ENCODE measurements around the gene ZNF496.

ZNF496 gene

DNA sequence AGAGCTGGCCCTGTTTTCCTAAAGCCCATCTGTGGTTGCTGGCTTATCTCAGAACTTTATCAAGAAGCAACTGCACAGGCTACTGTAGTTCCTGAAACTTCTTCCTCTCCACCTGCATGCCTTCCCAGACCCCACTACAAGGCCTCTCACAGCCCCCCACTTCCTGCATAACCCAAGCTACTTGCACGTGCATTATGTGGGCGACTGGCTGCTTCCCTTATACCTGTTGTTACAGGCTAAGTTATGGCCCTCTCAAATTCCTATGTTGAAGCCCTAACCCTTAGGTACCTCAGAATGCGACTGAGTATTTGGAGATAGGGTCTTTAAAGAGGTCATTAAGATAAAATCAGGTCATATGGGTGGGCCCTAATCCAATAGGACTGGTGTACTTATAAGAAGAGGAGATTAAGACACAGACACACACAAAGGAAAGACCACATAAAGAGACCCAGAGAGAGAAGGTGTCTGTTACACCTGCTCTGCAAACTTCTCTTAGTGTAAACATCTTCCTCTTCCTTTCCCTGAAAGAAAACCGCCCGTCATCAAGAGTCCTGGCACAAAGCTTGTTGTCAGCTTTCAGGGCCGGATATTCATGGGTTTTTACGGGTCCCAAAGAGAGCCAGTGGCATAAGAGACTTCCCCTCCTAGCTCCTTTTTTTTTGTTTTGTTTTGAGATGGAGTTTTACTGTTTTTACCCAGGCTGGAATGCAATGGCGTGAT is 5.1 kb downstream of the ZNF496 start:
- no peak for DNase-seq

DNA sequence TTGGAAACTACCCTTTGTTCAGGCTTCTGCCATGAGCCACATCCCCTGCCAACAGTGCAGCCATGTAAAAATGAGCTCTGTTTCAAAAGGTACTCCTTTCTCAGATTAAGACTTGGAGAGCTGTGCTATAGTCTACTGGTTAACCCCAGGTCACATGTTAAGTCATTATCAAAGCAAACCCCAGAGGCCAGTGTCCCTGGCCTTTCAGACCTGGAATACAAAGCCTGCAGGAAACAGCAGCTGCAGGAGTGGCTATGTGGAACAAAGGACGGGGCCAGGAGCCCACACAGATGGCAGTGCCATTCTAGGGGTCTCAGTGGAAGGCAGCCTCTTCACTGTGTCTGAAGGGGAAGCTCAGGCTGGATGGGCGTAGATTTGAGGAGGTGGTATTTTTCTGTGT is 6.7 kb downstream of the ZNF496 start:
- no peak for DNase-seq

DNA sequence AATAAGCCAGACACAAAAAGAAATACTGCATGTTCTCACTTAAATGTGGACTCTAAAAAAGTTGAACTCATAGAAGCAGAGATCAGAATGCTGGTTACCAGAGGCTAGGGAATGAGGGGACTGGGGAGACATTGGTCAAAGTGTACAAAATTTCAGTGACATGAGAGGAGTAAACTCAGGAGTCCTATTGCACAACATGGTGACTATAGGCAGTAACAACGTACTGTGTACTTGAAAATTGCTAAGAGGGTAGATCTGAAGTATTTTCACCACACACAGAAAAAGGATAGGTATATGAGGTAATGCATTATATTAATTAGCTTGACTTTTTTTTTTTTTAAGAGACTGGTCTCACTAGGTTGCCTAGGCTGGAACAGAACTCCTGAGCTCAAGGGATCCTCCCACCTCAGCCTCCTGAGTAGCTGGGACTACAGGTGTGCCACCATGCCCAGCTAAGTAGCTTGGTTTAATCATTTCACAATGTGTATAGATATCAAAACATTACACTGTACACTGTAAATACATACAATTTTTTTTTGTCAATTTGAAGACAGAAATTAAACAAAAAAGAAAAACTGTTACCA is 7.4 kb downstream of the ZNF496 start:
- DNase-seq: no peak

DNA sequence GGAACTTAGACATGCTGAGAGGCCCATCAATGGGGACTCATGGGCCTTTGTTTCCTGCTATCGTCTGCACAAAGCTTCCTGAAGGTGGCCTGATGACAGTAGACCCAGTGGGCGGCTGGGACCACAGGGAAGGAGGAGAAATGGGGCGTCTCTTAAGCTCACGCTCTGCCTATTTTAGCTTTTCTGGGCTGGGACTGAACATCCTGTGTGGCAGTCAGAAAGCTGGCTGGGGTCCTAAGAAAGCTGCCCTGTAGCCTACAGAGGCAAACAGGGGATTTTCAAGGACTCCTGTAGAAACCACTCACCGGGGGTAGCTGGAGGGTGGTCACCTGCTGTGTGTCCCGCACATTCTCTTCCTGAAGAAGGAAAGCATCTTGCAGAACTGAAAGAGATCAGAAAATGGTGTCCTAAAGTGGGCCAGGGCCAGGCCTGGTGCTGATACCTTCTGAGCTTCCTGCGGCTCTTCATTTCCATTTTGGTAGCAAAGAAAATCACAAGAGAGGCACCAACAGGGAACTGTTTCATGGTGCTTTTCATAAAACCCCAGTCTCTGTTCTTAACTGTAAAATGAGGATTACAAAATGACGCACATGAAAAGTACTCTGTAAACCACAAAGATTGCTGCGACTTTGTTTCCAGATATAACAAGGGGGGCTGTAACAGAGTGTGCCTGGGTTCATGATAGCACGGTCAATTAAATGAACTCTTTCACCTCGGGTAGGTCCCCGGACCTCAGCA is 8.6 kb downstream of the ZNF496 start:
- DNase-seq: no peak

DNA sequence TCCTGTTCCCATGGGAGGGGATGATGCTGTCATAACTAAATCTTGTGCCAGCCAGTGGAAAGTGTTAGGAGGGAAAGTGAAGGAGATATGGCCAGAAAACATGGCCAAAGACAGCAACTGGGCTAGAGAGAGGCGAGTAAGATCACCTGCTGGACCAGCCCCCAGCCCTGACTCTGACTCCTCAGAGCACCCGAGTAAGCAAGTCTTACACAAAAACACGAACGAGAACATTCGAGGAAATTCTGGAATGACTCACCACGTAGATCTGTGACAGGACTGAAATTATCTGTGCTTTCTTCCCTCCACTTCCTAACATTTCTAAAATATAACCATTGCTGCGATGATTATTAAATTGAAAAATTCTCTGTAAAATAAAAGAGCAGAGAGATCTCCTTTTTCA is 9.2 kb downstream of the ZNF496 start:
- DNase-seq: no peak

DNA sequence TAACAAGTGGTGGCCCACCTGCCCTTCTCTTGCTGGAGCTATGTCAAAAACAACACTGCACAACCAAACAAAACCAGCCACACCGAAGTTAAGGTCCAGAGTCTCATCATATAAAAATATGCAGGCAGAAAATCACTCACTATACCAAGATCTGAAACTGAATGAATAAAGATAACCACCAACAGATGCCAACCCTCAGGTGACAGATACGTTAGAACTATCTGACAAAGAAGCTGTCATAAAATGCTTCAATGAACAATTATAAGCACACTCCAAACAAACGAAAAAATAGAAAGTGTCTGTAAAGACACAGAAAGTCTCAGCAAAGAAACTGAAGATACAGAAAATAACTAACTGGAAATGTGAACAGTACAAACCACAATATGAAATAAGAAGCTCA is 14.0 kb downstream of the ZNF496 start:
- no peak for DNase-seq

DNA sequence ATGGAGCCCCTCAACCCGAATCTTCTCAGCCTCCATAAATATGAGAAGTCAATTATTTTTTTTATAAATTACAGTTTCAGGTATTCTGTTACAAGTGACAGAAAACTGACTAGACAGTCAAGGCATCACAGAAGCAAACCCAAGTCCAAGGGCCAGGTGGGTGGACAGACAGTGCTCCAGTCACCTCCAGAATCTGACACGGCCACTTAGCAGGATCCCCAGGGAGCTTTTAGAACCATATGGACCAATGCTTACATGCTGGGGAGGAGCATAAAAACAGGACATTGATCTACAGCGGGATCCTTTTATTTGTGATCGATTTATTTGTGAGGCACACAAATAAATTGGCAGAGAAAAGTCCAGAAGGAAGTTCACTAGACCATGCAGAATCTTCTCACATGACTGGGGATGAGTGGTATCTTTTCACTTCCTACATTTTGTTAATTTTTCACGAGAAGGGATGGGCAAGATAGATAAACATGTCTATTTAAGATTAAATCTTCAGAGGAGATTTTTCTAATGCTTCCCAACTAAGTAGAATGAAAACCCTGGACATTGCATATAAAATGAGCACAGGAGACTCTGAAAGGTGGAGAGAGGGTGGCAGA is 15.0 kb downstream of the ZNF496 start:
- DNase-seq: no peak

DNA sequence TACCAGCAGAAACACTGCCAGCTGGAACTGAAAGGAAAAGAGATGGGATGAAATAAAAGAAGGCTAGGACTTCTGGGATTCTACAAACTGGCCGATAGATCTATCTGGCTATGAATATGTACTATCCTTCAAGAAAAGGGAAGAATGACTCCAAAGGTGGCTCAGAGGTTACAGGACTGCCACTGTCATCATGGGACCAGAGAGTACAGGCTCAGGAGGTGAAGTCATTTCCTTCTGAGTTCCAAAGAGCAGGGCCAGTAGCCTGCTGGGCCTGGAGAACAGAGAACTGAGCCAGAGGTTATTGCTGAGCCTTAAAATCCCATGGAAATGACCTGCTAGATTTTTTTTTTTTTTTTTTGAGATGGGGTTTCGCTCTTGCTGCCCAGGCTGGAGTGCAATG is 27.6 kb downstream of the ZNF496 start:
- no peak for DNase-seq

DNA sequence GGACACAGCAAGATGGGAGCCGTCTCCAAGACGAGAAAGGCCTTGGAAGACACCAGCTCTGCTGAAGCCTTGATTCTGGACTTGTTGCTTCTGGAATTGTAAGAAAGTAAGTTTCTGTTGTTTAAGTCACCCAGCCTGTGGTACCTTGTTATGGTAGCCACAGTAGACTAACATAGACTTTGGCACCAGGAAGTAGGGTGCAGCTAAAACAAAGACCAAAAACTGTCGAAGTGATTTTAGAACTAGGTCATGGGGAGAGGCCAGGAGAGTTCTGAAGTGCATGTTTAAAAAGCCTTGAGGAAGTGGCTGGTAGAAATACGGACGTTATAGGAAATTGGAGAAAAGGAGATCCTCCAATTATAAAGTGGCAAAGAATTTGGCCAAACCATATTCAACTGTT is 28.5 kb downstream of the ZNF496 start:
- no peak for DNase-seq

DNA sequence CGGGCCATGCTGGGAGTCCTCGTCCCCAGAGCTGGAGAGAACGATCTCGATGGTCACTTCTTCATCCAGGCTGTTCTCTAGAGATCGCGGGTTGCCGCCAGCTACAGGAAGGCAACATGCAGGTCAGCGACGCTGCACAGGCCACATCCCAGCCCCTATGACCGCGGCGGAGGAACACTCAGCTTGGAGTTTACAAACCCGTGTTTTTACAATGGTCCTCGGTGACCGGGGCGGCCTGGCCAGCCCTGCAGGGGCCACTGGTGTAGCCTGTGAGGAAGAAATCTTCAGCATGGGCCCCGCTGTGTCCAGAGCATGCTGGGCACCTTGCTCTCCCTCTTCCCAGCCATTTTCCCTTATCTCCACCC is 30.5 kb downstream of the ZNF496 start:
- DNase-seq: no peak

DNA sequence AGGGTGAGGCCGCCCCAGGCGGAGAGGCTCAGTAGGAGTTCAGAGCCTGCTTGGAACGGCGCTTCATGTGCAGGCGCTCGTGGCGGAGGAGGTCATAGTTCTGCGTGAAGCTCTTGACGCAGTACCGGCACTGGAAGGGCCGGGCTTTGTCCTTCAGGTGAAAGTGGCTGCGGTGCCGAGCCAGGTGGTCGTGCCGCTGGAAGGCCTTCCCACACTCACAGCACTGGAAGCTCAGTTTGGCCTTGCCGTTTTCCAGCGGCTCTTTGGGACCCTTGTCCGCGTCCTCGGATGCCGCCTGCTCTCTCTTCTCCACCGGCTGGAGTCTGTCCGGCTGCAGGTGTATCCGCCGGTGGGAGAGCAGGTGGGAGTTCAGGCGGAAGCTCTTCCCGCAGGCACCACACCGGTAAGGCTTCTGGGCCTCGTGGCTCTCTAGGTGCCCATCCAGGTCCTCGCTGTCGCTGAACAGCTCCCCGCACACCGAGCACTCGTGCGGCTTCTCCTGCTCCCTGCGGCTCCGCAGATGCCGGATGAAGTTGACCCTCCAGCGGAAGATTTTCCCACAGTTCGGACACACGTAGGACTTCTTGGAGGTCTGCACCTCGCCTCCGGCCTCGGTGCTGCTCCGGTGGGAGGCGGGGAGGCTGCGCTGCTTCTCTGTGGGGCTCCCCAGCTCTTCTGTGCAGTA is 31.0 kb downstream of the ZNF496 start:
- no peak for DNase-seq

DNA sequence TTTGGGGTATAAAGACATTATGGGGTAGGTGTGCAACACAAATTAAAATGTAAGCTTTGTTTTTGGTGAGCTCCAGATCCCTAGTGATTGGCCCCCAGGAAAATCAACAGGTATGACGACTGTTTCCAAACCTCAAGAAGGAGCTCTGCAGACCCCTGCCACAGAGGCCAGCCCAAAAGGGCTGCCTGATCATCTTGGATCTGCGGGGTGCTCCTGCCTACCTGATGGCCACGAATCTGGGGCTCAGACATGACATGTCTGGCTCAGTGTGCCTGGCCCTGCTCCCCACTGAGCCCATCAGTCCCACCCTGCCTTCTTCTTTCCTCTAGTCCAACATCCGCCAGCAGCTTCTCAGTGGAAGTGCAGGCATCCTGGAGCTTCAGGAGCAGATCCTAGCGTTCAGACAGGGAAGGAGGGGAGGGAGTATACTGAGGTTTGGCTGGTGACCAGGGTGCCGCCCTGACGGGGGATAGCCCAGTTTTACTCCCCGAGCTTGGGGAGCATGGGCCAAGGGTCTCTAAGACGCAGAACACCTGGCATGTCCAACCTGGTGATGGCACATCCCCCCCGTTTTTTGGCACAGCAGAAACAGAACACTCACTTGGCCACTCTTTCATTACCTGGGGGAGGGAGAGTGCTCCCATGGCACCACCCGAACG is 31.8 kb downstream of the ZNF496 start:
- DNase-seq: no peak

DNA sequence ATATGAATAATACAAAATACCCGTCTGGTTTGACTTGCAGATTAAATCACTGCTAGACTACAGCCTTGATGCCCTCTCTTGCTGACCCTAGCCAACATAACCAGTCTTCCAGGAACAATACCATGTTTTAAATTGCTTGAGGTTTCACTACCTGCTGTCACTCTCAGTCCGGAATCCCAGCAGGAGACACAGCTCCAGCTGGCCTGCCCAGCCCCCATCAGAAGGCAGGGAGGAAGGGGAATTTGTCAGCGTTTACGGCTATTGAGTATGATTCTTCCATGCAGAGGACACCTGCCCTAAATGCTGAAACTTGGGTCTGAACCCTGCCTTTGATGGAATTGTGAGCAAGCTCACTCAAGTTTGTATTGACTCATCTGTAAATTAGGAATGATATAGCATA is 33.0 kb downstream of the ZNF496 start:
- DNase-seq: no peak

DNA sequence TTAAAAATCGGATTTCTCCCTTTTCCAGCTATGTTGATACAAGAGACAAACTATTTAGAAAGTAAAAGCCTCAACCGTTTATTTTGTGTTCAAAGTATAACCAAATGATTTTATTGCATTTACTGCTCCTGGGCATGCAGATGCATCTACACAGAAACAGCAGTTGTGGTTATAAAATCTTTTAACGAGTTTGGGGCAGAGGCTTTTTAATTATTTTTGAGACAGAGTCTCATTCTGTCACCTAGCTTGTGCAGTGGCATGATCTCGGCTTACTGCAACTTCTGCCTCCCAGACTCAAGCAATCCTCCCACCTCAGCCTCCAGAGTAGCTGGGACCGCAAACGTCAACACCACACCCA is 33.6 kb downstream of the ZNF496 start:
- no peak for DNase-seq

DNA sequence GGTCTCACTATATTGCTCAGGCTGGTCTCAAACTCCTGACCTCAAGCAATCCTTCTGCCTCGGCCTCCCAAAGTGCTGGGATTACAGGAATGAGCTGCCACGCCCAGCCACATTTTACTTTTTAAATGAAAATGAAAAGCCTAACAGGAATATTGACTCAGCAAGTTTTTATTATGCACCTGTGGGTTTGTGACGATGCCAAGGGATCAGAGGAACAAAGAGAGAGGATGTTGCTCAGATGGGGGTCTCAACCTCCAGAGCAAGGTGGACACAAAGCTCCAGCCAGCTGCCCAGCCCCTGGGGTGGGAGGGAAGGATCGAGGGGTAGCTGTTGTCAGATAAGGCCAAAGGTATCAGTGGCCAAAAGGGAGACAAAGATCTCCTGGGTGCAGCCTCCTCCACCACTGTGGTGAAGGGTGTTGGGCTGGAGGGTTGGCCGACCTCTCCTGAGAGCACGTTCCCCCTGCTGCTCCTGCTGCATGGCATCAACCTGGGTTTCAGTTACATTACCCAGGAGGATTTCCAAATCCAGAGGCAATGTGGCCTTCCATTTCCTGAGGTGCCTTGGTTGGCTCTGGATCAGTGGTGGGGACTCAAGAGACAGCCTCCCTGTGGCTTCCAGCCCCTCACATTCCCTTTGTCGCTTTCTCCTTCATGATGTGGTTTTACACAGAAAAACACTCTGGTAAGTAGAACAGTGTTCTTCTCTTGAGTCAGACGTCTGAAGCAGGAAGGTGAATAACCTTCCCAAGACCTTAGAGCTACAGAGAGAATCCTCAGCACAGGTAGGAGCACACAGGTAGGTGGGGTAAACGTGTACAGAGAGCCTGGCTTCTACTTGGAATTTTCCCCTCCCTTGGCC is 34.2 kb downstream of the ZNF496 start:
- DNase-seq: no peak

DNA sequence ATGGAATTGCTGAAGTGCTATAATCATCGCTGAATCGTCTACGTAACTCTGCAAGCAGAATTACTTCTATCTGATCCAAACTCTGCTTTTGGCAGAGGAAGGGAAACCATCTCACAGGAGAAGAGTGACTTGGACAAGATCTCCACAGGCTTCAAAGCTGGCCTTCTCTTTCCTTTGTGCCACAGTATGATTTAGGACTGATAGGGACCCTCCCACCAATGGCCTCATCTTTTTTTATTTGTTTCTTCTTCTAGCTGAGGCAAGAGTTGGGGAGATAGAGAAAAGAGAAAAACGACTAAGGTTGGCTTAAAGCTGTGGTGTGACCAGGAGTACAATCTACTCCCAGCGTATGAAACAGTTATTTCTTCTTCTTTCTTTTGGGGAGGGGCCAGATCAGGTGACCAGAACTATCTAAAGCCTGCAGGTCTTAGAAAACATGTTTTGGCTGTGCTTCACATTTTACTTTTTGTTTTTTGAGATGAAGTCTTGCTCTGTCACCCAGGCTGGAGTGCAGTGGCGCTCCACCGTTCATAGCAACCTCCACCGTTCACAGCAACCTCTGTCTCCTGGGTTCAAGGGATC is 35.0 kb downstream of the ZNF496 start:
- no peak for DNase-seq

DNA sequence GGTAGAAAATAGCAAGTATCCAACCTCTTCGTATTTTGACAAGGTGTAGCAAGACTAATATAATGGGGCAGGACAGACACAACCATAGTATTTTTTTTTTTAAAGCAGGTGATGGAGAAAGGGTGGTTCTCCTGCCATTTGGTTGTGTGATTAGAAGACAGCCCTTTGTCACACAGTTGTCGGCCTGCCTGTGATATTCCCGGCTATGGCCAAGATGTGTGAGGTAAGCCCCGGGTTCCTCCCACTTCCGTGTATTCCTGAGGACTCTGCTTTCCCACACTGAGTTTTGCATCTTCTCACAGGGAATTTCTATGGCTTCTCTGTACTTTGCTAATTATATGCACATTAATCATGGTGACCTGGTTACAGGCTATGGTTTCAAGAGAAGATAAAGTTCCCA is 35.9 kb downstream of the ZNF496 start:
- DNase-seq: no peak

DNA sequence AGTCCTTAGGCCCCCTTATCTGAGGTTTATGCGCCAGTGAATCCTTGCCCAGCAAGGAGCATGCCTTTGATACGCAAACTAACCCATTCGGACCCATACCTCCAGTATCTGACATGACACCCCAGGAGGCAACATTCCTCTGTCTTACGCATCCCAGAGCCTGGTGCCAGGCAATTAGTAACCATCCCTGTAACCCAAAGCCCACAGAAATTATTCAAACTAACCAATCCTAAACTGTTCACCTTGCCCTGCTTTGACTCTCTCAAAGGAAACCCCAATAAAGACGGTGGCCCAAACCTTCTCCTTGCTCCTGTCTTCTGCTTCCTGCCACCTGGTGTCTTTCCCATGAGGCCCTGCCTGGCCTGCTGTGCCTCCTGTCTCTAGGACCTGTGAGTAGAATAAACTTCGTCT is 36.4 kb downstream of the ZNF496 start:
- DNase-seq: no peak

DNA sequence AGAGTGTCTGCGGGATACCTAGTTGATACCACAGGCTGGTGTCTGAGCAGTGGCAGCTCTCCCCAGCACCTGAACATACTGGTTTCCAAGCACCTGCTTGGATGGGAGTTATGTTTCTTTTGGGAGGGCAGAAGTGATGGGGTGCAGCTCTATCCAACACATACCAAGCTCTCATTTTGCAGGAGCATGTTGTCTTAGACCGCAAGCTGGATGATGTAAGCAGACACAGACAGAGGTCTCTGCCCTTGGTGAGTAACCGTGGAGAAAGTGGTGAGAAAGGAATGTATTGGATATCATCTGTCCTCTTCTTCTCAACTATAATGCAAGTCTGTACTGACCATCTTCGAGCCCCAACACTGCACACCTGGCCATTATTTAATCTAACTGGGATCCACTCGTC is 37.4 kb downstream of the ZNF496 start:
- no peak for DNase-seq

DNA sequence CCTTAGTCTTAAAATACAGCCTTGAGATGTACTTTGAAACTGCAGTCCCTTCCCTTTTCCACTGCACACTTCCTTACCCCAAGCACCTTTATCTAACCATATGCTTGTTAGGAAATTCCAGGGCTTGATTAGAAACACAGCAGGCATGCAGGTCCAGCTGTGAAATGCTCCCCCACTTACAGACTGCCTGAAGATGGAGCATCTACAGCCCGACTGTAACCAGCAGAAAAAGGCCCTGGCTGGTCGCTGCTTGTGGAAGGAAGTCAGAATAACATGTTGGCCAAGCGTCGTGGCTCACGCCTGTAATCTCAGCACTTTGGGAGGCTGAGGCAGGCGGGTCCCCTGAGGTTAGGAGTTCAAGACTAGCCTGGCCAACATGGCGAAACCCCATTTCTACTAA is 38.6 kb downstream of the ZNF496 start:
- DNase-seq: no peak

DNA sequence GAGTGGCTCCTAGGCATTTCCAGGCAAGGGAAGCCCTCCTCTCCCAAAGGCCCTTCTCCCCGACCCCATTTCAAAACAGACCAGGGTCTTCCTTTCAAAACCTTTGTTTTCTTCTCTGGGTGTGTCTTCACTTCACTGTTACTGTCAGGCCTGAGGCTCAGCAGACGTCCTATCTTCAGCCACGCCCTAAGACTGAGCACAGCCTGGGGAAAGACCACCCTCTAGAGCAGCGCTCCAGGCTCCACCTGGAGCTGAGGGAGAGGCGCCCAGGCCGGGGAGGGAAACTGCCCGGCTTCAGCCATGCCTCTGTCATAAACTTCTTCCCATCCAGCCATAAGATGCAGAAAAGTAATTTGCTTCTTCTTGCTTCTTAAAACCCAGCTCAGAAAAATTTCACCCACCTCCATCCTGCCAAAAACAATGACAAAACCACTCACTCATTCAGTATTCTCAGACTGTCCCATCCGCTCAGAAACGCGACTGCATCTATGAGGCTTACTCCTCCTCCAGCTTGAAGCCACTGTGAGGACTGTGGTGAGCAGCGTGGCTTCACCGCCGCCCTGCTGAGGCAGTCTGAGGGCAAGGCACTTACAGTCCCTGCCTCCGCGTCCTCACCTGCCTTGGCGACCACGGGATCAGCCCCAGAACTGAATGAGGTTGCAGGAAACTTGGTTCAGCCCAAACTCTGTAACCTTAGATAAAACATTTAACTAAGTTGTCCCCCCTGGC is 39.7 kb downstream of the ZNF496 start:
- no peak for DNase-seq

All from NCI-H1105 (cell line).